Right lobe of liver (tissue), 4 donors: ENCODE measurements around the gene IQSEC3.

ENCODE experiments used
- POLR2A ChIP-seq: fragments of 450-650 bp; IDR thresholded peaks from one replicate; pipeline ENCODE4 v1.6.1; 2017; ENCODE audit warnings: antibody characterized with exemption, mild to moderate bottlenecking
- TF ChIP-seq, protein P1 (sequence below), 4 donors: fragments of 200-600 bp in 3 of 4; fragments of 450-650 bp in 1 of 4; IDR thresholded peaks; one replicate each; pipeline versions ENCODE4 v1.5.1 to v1.8.0; 2016 to 2022; ENCODE audit warnings: antibody characterized with exemption in 4 of 4, mild to moderate bottlenecking in 2 of 4
- donor health status: DM: no; HTN: no; CAD: no.
- donor health status: DM: no; HTN: no; CAD: no.
- donor health status: DM: no; HTN: yes; CAD: no.

DNA sequence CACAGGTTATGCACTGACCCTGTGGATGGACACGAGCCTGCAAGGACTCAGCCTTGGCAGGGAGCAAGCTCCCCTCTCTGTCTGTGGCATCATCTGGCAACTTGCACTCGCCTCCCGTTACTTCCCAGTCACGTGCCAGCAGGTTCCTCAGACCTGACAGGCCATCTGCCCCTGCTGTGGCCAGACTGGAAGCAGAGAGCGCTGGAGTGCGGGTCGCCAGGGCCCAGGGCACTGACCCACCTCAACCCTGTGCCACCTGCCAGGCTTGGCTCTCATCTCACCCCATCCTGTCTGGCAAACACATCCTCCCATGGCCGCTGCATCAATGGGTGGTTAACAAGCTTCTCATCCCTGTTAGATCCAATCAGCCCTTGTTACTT lies 119.0 kb downstream of the IQSEC3 start:
- TF ChIP-seq, protein P1, sequence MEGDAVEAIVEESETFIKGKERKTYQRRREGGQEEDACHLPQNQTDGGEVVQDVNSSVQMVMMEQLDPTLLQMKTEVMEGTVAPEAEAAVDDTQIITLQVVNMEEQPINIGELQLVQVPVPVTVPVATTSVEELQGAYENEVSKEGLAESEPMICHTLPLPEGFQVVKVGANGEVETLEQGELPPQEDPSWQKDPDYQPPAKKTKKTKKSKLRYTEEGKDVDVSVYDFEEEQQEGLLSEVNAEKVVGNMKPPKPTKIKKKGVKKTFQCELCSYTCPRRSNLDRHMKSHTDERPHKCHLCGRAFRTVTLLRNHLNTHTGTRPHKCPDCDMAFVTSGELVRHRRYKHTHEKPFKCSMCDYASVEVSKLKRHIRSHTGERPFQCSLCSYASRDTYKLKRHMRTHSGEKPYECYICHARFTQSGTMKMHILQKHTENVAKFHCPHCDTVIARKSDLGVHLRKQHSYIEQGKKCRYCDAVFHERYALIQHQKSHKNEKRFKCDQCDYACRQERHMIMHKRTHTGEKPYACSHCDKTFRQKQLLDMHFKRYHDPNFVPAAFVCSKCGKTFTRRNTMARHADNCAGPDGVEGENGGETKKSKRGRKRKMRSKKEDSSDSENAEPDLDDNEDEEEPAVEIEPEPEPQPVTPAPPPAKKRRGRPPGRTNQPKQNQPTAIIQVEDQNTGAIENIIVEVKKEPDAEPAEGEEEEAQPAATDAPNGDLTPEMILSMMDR (IDR thresholded peaks at IDR 0.05) = no peak
- no peak for TF ChIP-seq POLR2A
